ENCODE results near the gene NDUFS3.

The NDUFS3 gene

DNA sequence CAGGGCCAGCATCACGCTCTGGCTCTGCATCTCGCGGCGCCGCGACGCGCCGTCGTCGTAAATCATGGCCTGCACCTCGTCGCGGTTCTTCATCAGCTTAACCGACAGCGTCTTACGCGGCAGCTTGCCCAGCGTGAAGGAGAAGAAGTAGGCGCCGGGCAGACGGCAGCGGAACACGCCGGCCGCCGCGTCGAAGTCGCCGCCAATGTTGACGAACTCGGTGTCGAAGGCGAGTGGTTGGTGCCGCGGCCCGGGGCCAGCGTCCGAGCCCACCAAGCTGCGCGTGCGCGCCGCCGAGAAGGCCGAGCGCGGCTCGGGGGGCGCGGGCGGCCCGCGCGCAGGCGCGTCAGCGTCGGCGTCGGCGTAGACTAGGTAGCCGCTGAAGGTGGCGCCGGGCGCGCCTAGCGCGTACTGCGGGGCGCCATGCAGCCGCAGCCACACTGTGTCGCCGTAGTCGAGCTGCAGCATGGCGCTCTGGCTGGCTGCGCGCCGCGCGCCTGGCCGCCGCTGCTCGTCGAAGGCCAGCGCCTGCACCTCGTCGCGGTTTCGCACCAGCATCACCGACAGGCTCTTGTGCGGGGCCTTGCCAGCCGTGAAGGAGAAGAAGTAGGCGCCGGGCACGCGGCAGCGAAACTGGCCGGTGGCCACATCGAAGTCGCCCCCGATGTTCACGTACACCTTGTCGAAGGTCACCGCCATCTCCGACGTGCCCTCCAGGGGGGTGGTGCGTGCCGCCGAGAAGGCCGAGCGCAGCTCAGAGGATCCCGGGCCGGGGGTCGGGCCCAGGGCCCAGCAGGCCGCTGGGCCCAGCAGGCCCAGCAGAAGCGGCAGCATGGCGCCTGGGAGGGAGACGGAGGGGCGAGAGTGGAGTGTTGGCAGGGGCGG is 11.3 kb downstream of the NDUFS3 start:
- H3K36me3 Mint-ChIP-seq (ENCODE audit: low read depth): peaks cover 12% of the 10 kb centered on the region
- no peak overlapping the region for H3K4me3 Mint-ChIP-seq
- H3K9me3 Mint-ChIP-seq: no peaks in the 10 kb centered on the region
- H3K4me1 Mint-ChIP-seq (ENCODE audit: low read depth): peaks cover 57% of the 10 kb centered on the region
- intact Hi-C loops (cut with micrococcal nuclease): no loop called here
- H3K27me3 Mint-ChIP-seq: peaks cover 34% of the 10 kb centered on the region
- H3K27ac Mint-ChIP-seq: no peak overlapping the region

GRCh38 chr11:47591764-47592163 is 12.9 kb downstream of the NDUFS3 start:
- intact Hi-C loops (cut with micrococcal nuclease): no loop called here
- H3K4me3 Mint-ChIP-seq: no peak overlapping the region

GRCh38 chr11:47592251-47592650 is 13.4 kb downstream of the NDUFS3 start:
- peaks cover 6% of the 10 kb centered on the region for H3K36me3 Mint-ChIP-seq (ENCODE audit: low read depth)
- H3K4me3 Mint-ChIP-seq: no peak overlapping the region
- peak overlapping the region; percentile 56 for H3K27ac Mint-ChIP-seq
- peaks cover 41% of the 10 kb centered on the region for H3K27me3 Mint-ChIP-seq
- intact Hi-C loops (cut with micrococcal nuclease): no loop called here
- no peaks in the 10 kb centered on the region for H3K9me3 Mint-ChIP-seq
- H3K4me1 Mint-ChIP-seq (ENCODE audit: low read depth): peaks cover 48% of the 10 kb centered on the region

More at GRCh38 chr11:47591764-47592163, 12.9 kb downstream of the NDUFS3 start:
- H3K27me3 Mint-ChIP-seq: peaks cover 41% of the 10 kb centered on the region
- H3K9me3 Mint-ChIP-seq: no peaks in the 10 kb centered on the region
- H3K27ac Mint-ChIP-seq: peak overlapping the region; percentile 56
- H3K4me1 Mint-ChIP-seq (ENCODE audit: low read depth): peaks cover 53% of the 10 kb centered on the region
- peaks cover 6% of the 10 kb centered on the region for H3K36me3 Mint-ChIP-seq (ENCODE audit: low read depth)

- intact Hi-C loops (cut with micrococcal nuclease): no loop called here
- no peaks in the 10 kb centered on the region for H3K9me3 Mint-ChIP-seq
- peaks cover 41% of the 10 kb centered on the region for H3K27me3 Mint-ChIP-seq
- H3K4me3 Mint-ChIP-seq: no peak overlapping the region
- no peak overlapping the region for H3K27ac Mint-ChIP-seq
- H3K4me1 Mint-ChIP-seq (ENCODE audit: low read depth): peaks cover 41% of the 10 kb centered on the region
- peaks cover 6% of the 10 kb centered on the region for H3K36me3 Mint-ChIP-seq (ENCODE audit: low read depth)
Measured at GRCh38 chr11:47592970-47593369, 14.1 kb downstream of the NDUFS3 start.

- no peak overlapping the region for H3K27ac Mint-ChIP-seq
- intact Hi-C loops (cut with micrococcal nuclease): no loop called here
- H3K4me3 Mint-ChIP-seq: peak overlapping the region; percentile 20
- peaks cover 35% of the 10 kb centered on the region for H3K4me1 Mint-ChIP-seq (ENCODE audit: low read depth)
- peaks cover 41% of the 10 kb centered on the region for H3K27me3 Mint-ChIP-seq
- no peaks in the 10 kb centered on the region for H3K9me3 Mint-ChIP-seq
- peaks cover 6% of the 10 kb centered on the region for H3K36me3 Mint-ChIP-seq (ENCODE audit: low read depth)
Measured at GRCh38 chr11:47593492-47593933, 14.6 kb downstream of the NDUFS3 start.

- H3K27ac Mint-ChIP-seq: no peak within 1 kb of the TSS
- no peaks in the 10 kb centered on the region for H3K9me3 Mint-ChIP-seq
- H3K27me3 Mint-ChIP-seq: peaks cover 41% of the 10 kb centered on the region
- peaks cover 6% of the 10 kb centered on the region for H3K36me3 Mint-ChIP-seq (ENCODE audit: low read depth)
- H3K4me1 Mint-ChIP-seq (ENCODE audit: low read depth): peaks cover 29% of the 10 kb centered on the region
- intact Hi-C loops (cut with micrococcal nuclease): no loop called here
- peak within 1 kb of the TSS; percentile 21 for H3K4me3 Mint-ChIP-seq
Measured at GRCh38 chr11:47593934-47594855, 15.3 kb downstream of the NDUFS3 start, which contains the start of gene C1QTNF4. Gene C1QTNF4, minus strand, starts transcription at chr11:47594411. Its CDS starts 3,601 bp downstream, at chr11:47590810.

- H3K4me1 Mint-ChIP-seq (ENCODE audit: low read depth): peaks cover 29% of the 10 kb centered on the region
- intact Hi-C loops (cut with micrococcal nuclease): no loop called here
- peaks cover 41% of the 10 kb centered on the region for H3K27me3 Mint-ChIP-seq
- no peaks in the 10 kb centered on the region for H3K9me3 Mint-ChIP-seq
- peaks cover 1% of the 10 kb centered on the region for H3K36me3 Mint-ChIP-seq (ENCODE audit: low read depth)
- H3K4me3 Mint-ChIP-seq: no peak overlapping the region
- H3K27ac Mint-ChIP-seq: no peak overlapping the region
Measured at GRCh38 chr11:47595029-47595428, 16.2 kb downstream of the NDUFS3 start.

DNA sequence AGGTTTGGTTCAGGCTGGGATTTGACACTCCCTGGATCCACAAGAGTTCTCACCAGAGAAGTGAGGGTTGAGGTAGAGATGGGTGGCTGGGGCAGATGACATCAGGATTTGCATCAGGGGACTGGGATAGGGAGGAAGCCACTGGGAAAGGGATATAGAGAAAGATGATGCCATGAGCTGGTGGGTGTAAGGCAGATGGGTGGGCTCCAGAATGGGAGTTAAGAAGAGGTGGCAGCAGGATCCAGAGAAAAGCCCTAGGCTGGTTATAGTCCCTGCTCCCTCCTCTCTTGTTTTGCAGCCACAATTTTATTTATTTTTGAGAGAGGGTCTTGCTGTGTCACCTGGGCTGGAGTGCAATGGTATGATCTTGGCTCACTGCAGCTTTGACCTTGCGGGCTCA is 17.1 kb downstream of the NDUFS3 start:
- Mint-ChIP-seq H3K9me3 (no peaks in the 10 kb centered on the region), H3K4me1 (ENCODE audit: low read depth) (peaks cover 29% of the 10 kb centered on the region), H3K27me3 (peaks cover 41% of the 10 kb centered on the region), H3K4me3 (no peak overlapping the region), H3K27ac (no peak overlapping the region), H3K36me3 (ENCODE audit: low read depth) (no peaks in the 10 kb centered on the region)
- intact Hi-C loops (cut with micrococcal nuclease): no loop called here

- intact Hi-C loops (cut with micrococcal nuclease): no loop called here
- no peak overlapping the region for H3K4me3 Mint-ChIP-seq
- no peaks in the 10 kb centered on the region for H3K9me3 Mint-ChIP-seq
- H3K36me3 Mint-ChIP-seq (ENCODE audit: low read depth): no peaks in the 10 kb centered on the region
- H3K4me1 Mint-ChIP-seq (ENCODE audit: low read depth): no peaks in the 10 kb centered on the region
- no peak overlapping the region for H3K27ac Mint-ChIP-seq
- H3K27me3 Mint-ChIP-seq: peaks cover 10% of the 10 kb centered on the region
Measured at GRCh38 chr11:47599902-47600301, 21.0 kb downstream of the NDUFS3 start.

DNA sequence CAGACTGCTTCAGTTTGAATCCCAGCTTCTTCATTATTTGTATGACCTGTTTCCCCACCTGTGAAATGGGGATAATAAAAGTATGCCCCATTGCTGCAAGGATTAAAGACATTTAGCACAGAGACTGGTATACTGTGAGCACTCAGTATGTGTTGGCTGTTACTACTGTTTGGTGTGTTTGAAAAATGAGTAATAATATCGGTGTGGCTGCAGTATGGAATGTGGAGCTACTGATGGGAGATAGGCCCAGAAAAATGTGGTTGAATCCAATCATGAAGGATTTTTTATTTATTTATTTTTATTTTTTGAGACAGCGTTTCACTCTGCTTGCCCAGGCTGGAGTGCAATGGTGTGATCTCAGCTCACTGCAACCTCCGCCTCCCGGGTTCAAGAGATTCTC is 24.4 kb downstream of the NDUFS3 start:
- Mint-ChIP-seq H3K9me3 (no peaks in the 10 kb centered on the region), H3K36me3 (ENCODE audit: low read depth) (peaks cover 30% of the 10 kb centered on the region), H3K27me3 (no peaks in the 10 kb centered on the region), H3K4me1 (ENCODE audit: low read depth) (no peaks in the 10 kb centered on the region), H3K4me3 (no peak overlapping the region), H3K27ac (no peak overlapping the region)
- intact Hi-C loops (cut with micrococcal nuclease): no loop called here

DNA sequence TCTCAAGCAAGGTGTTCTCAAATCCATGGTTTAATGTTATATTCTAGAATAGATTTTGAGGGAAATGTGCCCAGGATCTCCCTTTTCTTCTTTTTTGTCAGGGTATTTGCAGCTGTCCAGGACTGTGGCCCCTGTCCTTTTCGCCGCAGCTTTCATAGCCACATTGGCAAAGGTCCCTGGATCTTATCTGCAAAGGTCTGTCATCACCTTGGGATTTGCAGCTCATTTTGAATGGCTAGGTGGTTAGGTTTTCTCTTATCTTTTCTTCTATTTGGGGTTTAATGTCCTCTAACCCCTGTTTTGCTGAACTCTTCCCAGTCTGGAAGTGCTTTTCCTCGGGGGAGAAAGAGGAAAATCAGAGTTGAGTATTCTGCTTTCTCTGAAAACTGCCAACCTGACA is 27.0 kb downstream of the NDUFS3 start:
- Mint-ChIP-seq H3K36me3 (ENCODE audit: low read depth) (peaks cover 49% of the 10 kb centered on the region), H3K9me3 (no peaks in the 10 kb centered on the region), H3K4me3 (no peak overlapping the region), H3K27ac (no peak overlapping the region), H3K27me3 (no peaks in the 10 kb centered on the region), H3K4me1 (ENCODE audit: low read depth) (peaks cover 9% of the 10 kb centered on the region)
- intact Hi-C loops (cut with micrococcal nuclease): no loop called here

- Mint-ChIP-seq H3K4me3 (no peak overlapping the region), H3K9me3 (no peaks in the 10 kb centered on the region), H3K27ac (no peak overlapping the region), H3K27me3 (no peaks in the 10 kb centered on the region), H3K4me1 (ENCODE audit: low read depth) (peaks cover 16% of the 10 kb centered on the region), H3K36me3 (ENCODE audit: low read depth) (peaks cover 53% of the 10 kb centered on the region)
- intact Hi-C loops (cut with micrococcal nuclease): no loop called here
Measured at GRCh38 chr11:47606731-47607130, 27.9 kb downstream of the NDUFS3 start.

GRCh38 chr11:47607380-47607779 is 28.5 kb downstream of the NDUFS3 start:
- H3K36me3 Mint-ChIP-seq (ENCODE audit: low read depth): peaks cover 53% of the 10 kb centered on the region
- H3K4me1 Mint-ChIP-seq (ENCODE audit: low read depth): peaks cover 23% of the 10 kb centered on the region
- no peak overlapping the region for H3K27ac Mint-ChIP-seq
- intact Hi-C loops (cut with micrococcal nuclease): no loop called here
- H3K27me3 Mint-ChIP-seq: no peaks in the 10 kb centered on the region
- H3K4me3 Mint-ChIP-seq: no peak overlapping the region
- no peaks in the 10 kb centered on the region for H3K9me3 Mint-ChIP-seq

- H3K9me3 Mint-ChIP-seq: no peaks in the 10 kb centered on the region
- H3K36me3 Mint-ChIP-seq (ENCODE audit: low read depth): peaks cover 64% of the 10 kb centered on the region
- no peak overlapping the region for H3K4me3 Mint-ChIP-seq
- no peaks in the 10 kb centered on the region for H3K27me3 Mint-ChIP-seq
- H3K4me1 Mint-ChIP-seq (ENCODE audit: low read depth): peaks cover 30% of the 10 kb centered on the region
- H3K27ac Mint-ChIP-seq: peak overlapping the region; percentile 19
- intact Hi-C loops (cut with micrococcal nuclease): loop anchor here (5.0 to 10.0 kb wide), 2 partner anchors 32 to 55 kb away; partner anchors contain the start of genes CELF1, KBTBD4 and NDUFS3
Measured at GRCh38 chr11:47609675-47610074, 30.8 kb downstream of the NDUFS3 start.
